ENCODE measurements around the gene KIRREL1. TPM values are rescaled to one million over a fixed set of nuclear protein-coding genes. Genes with fewer than 3 reads are reported as not detected.

The KIRREL1 gene
- total and polyA plus RNA-seq, 2 of the 13 experiments (the other 11 are each of a cell fraction or from before 2014, with no cell fraction given), result 0.02 to 0.03 TPM

GRCh38 chr1:158101455-158101854 is 108.0 kb downstream of the KIRREL1 start:
- POLR2A ChIA-PET, result no interaction called here
- no peak for FAIRE-seq

More at GRCh38 chr1:158101455-158101854, 108.0 kb downstream of the KIRREL1 start:
- no peak overlapping the region for H3K9ac ChIP-seq (ENCODE audit: insufficient read depth, low read depth, low read length)
- no peaks in the 10 kb centered on the region for H4K20me1 ChIP-seq (ENCODE audit: insufficient read depth, low read length)
- no TSS peak for BruUV-seq (replicated peaks)
- DNase-seq (ENCODE audit: low spot score), result no peak
- no peaks in the 10 kb centered on the region; a peak in 1 of 5 replicates for H3K27me3 ChIP-seq (ENCODE audit: control insufficient read depth in 1 of 2, insufficient read depth in 2 of 2, low read length in 2 of 2)
- no peak overlapping the region for H2AFZ ChIP-seq (ENCODE audit: low read length)
- in situ Hi-C loops (cut with HindIII; ENCODE audit: extremely low pct_ligation_motif_present, low pct_unique_long_range_greater_than_20kb), result no loop called here
- H3K4me1 ChIP-seq (ENCODE audit: insufficient read depth, low read length), result no peaks in the 10 kb centered on the region
- no peak overlapping the region for H3K4me3 ChIP-seq (replicated peaks in 1 of 3; ENCODE audit: insufficient read depth in 1 of 3, low read depth in 2 of 3, low read length in 3 of 3)
- H3K9me3 ChIP-seq (ENCODE audit: low read length), result no peaks in the 10 kb centered on the region
- H3K79me2 ChIP-seq (ENCODE audit: insufficient read depth, low read length), result no peaks in the 10 kb centered on the region
- intact Hi-C loops (cut with micrococcal nuclease; ENCODE audit: unreplicated experiment), result no loop called here
- WGBS (ENCODE audit: low lambda C conversion rate), result 21% methylated on average over 2 of the region's 2 CpGs
- TF ChIP-seq HNRNPLL (IDR thresholded peaks at IDR 0.05; ENCODE audit: low read depth, low read length, poor library complexity, severe bottlenecking), result no peak
- no peak for TF ChIP-seq ZNF710 (CRISPR knock-in tag; IDR thresholded peaks at IDR 0.05; ENCODE audit: borderline replicate concordance)
- no peak for TF ChIP-seq BRD4 (CRISPR knock-in tag; IDR thresholded peaks at IDR 0.05)
- TF ChIP-seq ZHX2 (IDR thresholded peaks at IDR 0.05; ENCODE audit: low read depth), result no peak
- no peak for TF ChIP-seq ZHX2 (CRISPR knock-in tag; IDR thresholded peaks at IDR 0.05; ENCODE audit: borderline replicate concordance)
- TF ChIP-seq NFE2L1 (CRISPR knock-in tag; IDR thresholded peaks at IDR 0.05; ENCODE audit: borderline replicate concordance), result no peak
- TF ChIP-seq PRDM15 (CRISPR knock-in tag; IDR thresholded peaks at IDR 0.05), result no peak
- TF ChIP-seq FOXK2 (IDR thresholded peaks at IDR 0.05), result no peak
- TF ChIP-seq HES4 (CRISPR knock-in tag; IDR thresholded peaks at IDR 0.05; ENCODE audit: borderline replicate concordance), result no peak
- no peak for TF ChIP-seq TBX3 (IDR thresholded peaks at IDR 0.05; ENCODE audit: borderline replicate concordance)
- no peak for TF ChIP-seq PITX1 (CRISPR knock-in tag; IDR thresholded peaks at IDR 0.05)
- no peak for TF ChIP-seq CREM (IDR thresholded peaks at IDR 0.05)
- no peak for TF ChIP-seq CREM (CRISPR knock-in tag; IDR thresholded peaks at IDR 0.05)
- TF ChIP-seq SRSF9 (IDR thresholded peaks at IDR 0.05; ENCODE audit: borderline replicate concordance, insufficient read depth, low read depth, low read length, poor library complexity, severe bottlenecking), result no peak
- CTCF ChIA-PET (ENCODE audit: low intra/inter-chr PET ratio, low total read pairs), result no interaction called here
- H3K4me2 ChIP-seq (ENCODE audit: low read depth, low read length), result no peak overlapping the region
- H3K27ac ChIP-seq (ENCODE audit: extremely low read length, insufficient read depth, low read length), result no peak overlapping the region
- ATAC-seq, result no peak
- no peaks in the 10 kb centered on the region for H3K36me3 ChIP-seq (replicated peaks in 1 of 2; ENCODE audit: control insufficient read depth in 1 of 2, insufficient read depth in 2 of 2, low read length in 2 of 2)

All from HepG2 (cell line).